GM12865 (cell line): Measurements from ENCODE around the gene PKP1.

ENCODE experiments used
- DNase-seq: peaks from one replicate; pipeline ENCODE4 v3.0.0; 2010; ENCODE audit warnings: low read depth
- H3K4me3 ChIP-seq: 2 replicates; pipeline ENCODE4 v1.5.1; 2011; ENCODE audit warnings: mild to moderate bottlenecking, low read depth, low read length, control low read depth
- TF ChIP-seq, protein P1 (sequence below): IDR thresholded peaks from 2 replicates; pipeline ENCODE4 v1.5.1; 2011; ENCODE audit warnings: low read length, control low read depth, low read depth, inconsistent platforms; ENCODE audit not compliant: insufficient read depth; ENCODE audit errors: missing control alignments

Gene PKP1

DNA sequence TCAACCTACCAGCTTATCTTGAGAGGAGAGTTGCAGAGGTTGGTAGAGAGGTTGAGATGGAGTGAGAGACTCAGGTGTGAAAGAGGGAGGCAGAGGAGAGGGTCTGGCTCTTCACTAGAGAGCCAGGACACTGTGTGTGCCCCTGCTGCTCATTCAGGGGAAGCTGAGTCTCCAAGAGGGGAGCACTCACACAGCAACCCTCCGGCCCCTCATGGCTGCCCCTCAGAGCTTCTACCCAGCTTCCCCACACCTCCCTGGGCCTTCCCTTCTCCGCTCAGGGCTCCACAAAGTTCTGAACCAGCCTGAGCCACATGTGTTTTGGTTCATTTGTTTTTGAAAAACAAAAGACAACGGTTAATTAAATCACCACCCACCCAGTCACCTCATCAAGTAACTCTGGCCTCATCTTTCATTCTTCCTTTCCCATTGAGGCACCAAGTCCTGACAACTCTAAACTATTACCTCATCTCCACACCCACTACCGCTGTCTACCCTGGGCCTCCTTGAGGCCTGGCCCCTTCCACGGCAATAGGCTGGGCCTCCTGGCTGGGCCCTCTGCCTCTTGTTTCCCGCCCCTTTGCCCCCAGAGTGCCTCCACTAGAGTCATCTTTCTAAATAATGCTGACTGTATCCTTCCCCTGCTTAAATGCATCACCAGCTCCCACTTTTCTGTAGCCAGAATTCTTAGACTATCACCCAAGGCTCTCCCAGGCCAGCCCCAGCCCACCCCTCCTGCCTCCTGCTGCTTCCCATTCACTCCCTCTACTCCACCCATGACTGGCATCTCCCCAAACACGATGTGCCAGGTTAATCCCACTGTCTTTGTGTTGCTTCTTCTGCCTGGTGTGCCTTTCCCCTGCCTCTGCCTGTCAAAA, 61.1 kb downstream of the PKP1 start:
- TF ChIP-seq, protein P1, sequence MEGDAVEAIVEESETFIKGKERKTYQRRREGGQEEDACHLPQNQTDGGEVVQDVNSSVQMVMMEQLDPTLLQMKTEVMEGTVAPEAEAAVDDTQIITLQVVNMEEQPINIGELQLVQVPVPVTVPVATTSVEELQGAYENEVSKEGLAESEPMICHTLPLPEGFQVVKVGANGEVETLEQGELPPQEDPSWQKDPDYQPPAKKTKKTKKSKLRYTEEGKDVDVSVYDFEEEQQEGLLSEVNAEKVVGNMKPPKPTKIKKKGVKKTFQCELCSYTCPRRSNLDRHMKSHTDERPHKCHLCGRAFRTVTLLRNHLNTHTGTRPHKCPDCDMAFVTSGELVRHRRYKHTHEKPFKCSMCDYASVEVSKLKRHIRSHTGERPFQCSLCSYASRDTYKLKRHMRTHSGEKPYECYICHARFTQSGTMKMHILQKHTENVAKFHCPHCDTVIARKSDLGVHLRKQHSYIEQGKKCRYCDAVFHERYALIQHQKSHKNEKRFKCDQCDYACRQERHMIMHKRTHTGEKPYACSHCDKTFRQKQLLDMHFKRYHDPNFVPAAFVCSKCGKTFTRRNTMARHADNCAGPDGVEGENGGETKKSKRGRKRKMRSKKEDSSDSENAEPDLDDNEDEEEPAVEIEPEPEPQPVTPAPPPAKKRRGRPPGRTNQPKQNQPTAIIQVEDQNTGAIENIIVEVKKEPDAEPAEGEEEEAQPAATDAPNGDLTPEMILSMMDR = no peak
- H3K4me3 ChIP-seq = no peak overlapping the region
- DNase-seq = no peak

DNA sequence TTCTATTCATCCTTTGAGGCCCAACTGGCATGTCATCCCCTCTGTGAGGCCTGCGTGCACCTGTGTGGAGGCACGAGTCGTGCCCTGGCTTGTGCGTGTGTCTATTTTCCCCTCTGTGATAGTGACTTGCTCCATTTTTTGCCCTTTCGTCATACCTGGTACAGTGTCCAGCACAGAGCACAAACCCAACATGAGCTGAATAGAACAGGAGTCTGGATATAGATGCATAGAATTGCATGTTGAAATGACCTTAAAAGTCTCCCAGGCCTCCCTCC, 61.7 kb downstream of the PKP1 start:
- no peak for DNase-seq
- TF ChIP-seq, protein P1 = no peak
- H3K4me3 ChIP-seq = no peak overlapping the region

DNA sequence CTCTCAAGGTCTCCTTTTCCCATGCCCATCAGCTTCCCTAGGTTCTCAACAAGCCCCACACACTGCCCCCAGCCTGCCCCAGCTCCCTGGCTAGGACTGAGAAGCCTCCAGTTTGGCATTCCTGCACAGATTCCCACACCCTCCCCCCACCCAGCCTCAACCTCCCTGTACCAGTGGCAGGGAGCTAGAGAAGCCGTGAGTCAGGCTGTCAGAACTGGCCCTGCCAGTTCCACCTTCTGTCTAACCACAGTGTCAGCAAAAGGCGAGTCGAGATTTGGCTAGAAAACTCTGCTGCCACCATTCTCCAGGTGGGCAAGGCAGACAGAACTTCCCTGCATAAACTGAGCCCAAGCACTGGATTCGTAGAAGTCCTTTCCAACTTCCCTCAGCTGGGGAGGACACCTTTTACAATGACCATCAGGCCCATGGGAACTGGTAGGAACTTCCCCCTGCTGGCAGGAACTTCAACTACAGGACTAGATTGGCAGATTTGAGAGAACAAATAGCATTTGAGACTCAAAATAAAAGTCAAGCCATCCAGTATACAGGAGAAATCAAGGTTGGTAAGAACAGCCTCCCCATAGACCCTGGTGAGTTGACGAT, 63.1 kb downstream of the PKP1 start:
- DNase-seq = peak; percentile 36
- TF ChIP-seq, protein P1 = peak; percentile 54
- no peak overlapping the region for H3K4me3 ChIP-seq

DNA sequence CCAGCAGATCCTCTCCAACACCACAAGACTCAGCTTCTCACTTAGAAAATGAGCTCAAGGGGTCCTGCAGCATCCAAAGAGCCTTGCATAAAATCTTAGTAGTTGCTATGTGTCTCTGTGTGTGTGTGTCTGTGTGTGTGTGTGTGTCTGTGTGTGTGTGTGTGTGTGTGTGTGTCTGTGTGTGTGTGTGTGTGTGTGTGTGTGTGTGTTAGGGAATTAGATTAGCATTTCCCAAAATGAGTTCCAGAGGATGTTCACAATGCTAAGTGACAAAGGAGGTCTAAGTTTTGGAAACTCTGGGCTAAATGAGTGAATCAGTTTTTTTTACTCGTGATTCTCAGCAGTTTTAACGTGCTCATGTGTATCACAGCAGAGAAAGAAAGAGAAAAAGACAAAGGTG, 63.7 kb downstream of the PKP1 start:
- no peak for DNase-seq
- no peak overlapping the region for H3K4me3 ChIP-seq
- TF ChIP-seq, protein P1 = no peak

DNA sequence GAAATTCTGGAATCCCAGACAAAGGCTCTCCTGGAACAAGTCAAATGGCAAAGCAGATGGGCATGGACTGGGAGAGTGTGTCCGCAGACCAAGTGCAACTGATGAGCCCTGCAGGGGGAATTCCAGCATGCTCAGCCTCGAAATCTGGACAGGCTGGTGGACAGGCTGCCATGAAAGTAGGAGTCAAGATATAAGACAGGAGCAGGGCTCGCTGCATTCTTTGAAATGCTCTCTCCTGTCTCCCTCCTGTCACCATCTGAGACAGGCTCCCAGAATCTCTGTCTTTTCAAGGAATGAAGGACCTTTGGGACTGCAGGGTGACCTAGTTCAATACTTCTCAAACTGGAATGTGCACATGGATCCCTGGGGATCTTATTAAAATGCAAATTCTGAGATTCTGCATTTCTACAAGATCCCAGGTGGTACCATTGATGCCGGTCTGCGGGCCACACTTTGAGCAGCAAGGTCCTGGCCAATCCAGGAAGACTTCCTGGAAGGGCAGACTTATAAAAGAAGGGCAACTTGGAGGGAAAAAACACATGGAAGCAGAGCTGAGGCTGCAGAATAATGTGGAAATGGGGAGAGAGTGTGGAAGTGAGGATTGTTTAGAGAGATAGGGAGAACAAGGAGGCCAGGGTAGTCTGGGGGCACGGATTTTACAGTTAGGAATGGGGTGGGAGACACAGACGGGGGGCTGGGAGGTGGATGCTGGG, 64.3 kb downstream of the PKP1 start:
- TF ChIP-seq, protein P1 = no peak
- no peak for DNase-seq
- H3K4me3 ChIP-seq = no peak overlapping the region

DNA sequence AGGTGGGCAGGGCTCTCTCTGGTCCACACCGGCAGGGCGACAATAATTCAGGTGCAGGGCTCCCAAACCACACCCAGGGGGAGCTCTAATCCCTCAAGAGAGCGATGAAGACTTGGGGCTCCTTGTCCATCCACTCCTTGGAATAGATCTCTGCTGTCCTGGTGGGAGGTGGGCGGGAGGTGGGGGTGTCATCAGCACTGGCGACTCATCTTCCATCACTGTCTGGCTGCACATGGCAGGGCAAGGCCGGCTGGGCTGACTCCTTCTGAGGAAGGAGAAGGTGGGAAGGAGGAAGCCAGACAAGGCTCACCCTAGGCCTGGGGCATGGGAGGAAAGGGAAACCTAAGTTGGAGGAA, 64.9 kb downstream of the PKP1 start:
- TF ChIP-seq, protein P1 = peak; percentile 75
- peak; percentile 56 for DNase-seq
- no peak overlapping the region for H3K4me3 ChIP-seq
